KG1 (cell line): Measurements from ENCODE around the gene P2RY6.
A peak's percentile ranks its signal among the peaks of the same experiment; 100 is the strongest.

Source experiments
- DNase-seq: peaks from one replicate; lab custom pipeline; 2025; lab: John Stamatoyannopoulos, UW

The P2RY6 gene

GRCh38 chr11:73281201-73281741, 9.1 kb downstream of the P2RY6 start:
- no peak for DNase-seq

- no peak for DNase-seq
These were observed 9.9 kb downstream of the P2RY6 start for GRCh38 chr11:73281796-73282660.

- DNase-seq = no peak
These were observed 11.3 kb downstream of the P2RY6 start for GRCh38 chr11:73283276-73284000.

GRCh38 chr11:73284106-73284505, 12.0 kb downstream of the P2RY6 start:
- DNase-seq = no peak

GRCh38 chr11:73285721-73286120, 13.6 kb downstream of the P2RY6 start:
- no peak for DNase-seq

GRCh38 chr11:73286240-73286810, 14.2 kb downstream of the P2RY6 start:
- DNase-seq = no peak

GRCh38 chr11:73287400-73288101, 15.4 kb downstream of the P2RY6 start:
- no peak for DNase-seq

- DNase-seq = peak; percentile 66
These were observed 16.2 kb downstream of the P2RY6 start for GRCh38 chr11:73288192-73288872.

- DNase-seq = peak; percentile 74
These were observed 17.0 kb downstream of the P2RY6 start for GRCh38 chr11:73288873-73289707.

GRCh38 chr11:73290536-73290935, 18.4 kb downstream of the P2RY6 start:
- no peak for DNase-seq

- no peak for DNase-seq
These were observed 19.1 kb downstream of the P2RY6 start for GRCh38 chr11:73291196-73291595.

GRCh38 chr11:73291781-73292524, 19.8 kb downstream of the P2RY6 start:
- no peak for DNase-seq

GRCh38 chr11:73292525-73292894, 20.4 kb downstream of the P2RY6 start:
- no peak for DNase-seq

GRCh38 chr11:73293356-73293936, 21.3 kb downstream of the P2RY6 start:
- no peak for DNase-seq

GRCh38 chr11:73294604-73295003, 22.5 kb downstream of the P2RY6 start:
- no peak for DNase-seq

GRCh38 chr11:73295241-73295995, 23.3 kb downstream of the P2RY6 start:
- DNase-seq = peak; percentile 97

- no peak for DNase-seq
These were observed 23.8 kb downstream of the P2RY6 start for GRCh38 chr11:73295996-73296318.

GRCh38 chr11:73296501-73297230, 24.5 kb downstream of the P2RY6 start:
- no peak for DNase-seq
